Endodermal cell (in vitro differentiated cells): Measurements from ENCODE around the gene LCN6. TPM values are rescaled to one million over a fixed set of nuclear protein-coding genes. Genes with fewer than 3 reads are reported as not detected.

Source experiments
- DNase-seq: peaks from one replicate; pipeline ENCODE4 v3.0.0-alpha.2; 2017
- H3K27ac ChIP-seq: 2 replicates; pipeline ENCODE4 v1.5.1; 2013; ENCODE audit warnings: mild to moderate bottlenecking, low read depth, low read length, moderate library complexity
- H3K27me3 ChIP-seq: 2 replicates; pipeline ENCODE4 v1.6.1; 2013; ENCODE audit warnings: mild to moderate bottlenecking, low read length, moderate library complexity; ENCODE audit not compliant: insufficient read depth, control insufficient read depth, poor library complexity, severe bottlenecking
- H3K36me3 ChIP-seq: 2 replicates; pipeline ENCODE4 v1.7.0; 2013; ENCODE audit warnings: mild to moderate bottlenecking, low read length, moderate library complexity; ENCODE audit not compliant: control insufficient read depth, insufficient read depth
- H3K4me1 ChIP-seq: one replicate; pipeline ENCODE4 v1.7.0; 2013; ENCODE audit warnings: low read length; ENCODE audit not compliant: control insufficient read depth, insufficient read depth
- H3K4me3 ChIP-seq: 2 replicates; pipeline ENCODE4 v1.5.1; 2013; ENCODE audit warnings: mild to moderate bottlenecking, low read length, moderate library complexity
- H3K9ac ChIP-seq: 2 replicates; pipeline ENCODE4 v1.6.1; 2013; ENCODE audit warnings: mild to moderate bottlenecking, low read length, moderate library complexity; ENCODE audit not compliant: poor library complexity, severe bottlenecking; ENCODE audit errors: extremely low read depth
- H3K9me3 ChIP-seq: 2 replicates; pipeline ENCODE4 v1.6.1; 2013; ENCODE audit warnings: mild to moderate bottlenecking, low read length, moderate library complexity; ENCODE audit not compliant: control insufficient read depth
- H3K27ac Mint-ChIP-seq: 2 replicates; pipeline ENCODE4 v1.8.0; 2020; ENCODE audit warnings: mixed read lengths
- H3K27me3 Mint-ChIP-seq: 2 replicates; pipeline ENCODE4 v1.8.0; 2021; ENCODE audit warnings: mild to moderate bottlenecking, mixed read lengths; ENCODE audit not compliant: insufficient read depth
- H3K36me3 Mint-ChIP-seq: 2 replicates; pipeline ENCODE4 v1.8.0; 2020; ENCODE audit warnings: low read depth, mixed read lengths
- H3K4me1 Mint-ChIP-seq: 2 replicates; pipeline ENCODE4 v1.8.0; 2020; ENCODE audit warnings: mixed read lengths
- H3K4me3 Mint-ChIP-seq: 2 replicates; pipeline ENCODE4 v1.8.0; 2020; ENCODE audit warnings: mild to moderate bottlenecking, moderate library complexity, mixed read lengths
- H3K9me3 Mint-ChIP-seq: 2 replicates; pipeline ENCODE4 v1.8.0; 2020; ENCODE audit warnings: mild to moderate bottlenecking, mixed read lengths
- CTCF ChIP-seq: fragments of 200-600 bp; sonication (generic); conservative IDR thresholded peaks from 2 replicates; pipeline ENCODE4 v1.5.0; 2021; ENCODE audit warnings: antibody characterized with exemption, mild to moderate bottlenecking
- whole genome bisulfite sequencing, 2 experiments: methylation state at CpG; one replicate each; pipeline versions ENCODE4 v1.1.5 to v1.1.7; 2013; ENCODE audit warnings: missing lambda C conversion rate in 2 of 2, mixed read lengths in 1 of 2; ENCODE audit not compliant: insufficient coverage in 1 of 2, insufficient read length in 1 of 2; 5-methylcytosine and 5-hydroxymethylcytosine counted together
- total RNA-seq, 2 donors: library from RNA; stranded (reverse); fragmentation: NEBNext Ultra II Directional in 1 of 2; extraction: Animal tissue kit (Norgen Biotek cat#: 25700) in 1 of 2; gene quantifications; 2 replicates in 1 of 2; 3 replicates in 1 of 2; pipeline ENCODE4 v1.2.1, GENCODE V29; 2021

The LCN6 gene
- total RNA-seq, 2 donors from 2014 or later = not detected

GRCh38 chr9:136765041-136765440 is 16.7 kb upstream of the LCN6 start:
- no peaks in the 10 kb centered on the region for H3K9me3 ChIP-seq
- Mint-ChIP-seq H3K27me3 (peaks cover 9% of the 10 kb centered on the region), H3K9me3 (peaks cover 7% of the 10 kb centered on the region), H3K4me1 (no peaks in the 10 kb centered on the region), H3K27ac (no peak overlapping the region), H3K4me3 (no peak overlapping the region), H3K36me3 (no peaks in the 10 kb centered on the region)
- H3K27me3 ChIP-seq = no peaks in the 10 kb centered on the region
- TF ChIP-seq CTCF = no peak
- H3K9ac ChIP-seq = no peak overlapping the region
- no peak for DNase-seq
- H3K36me3 ChIP-seq = no peaks in the 10 kb centered on the region
- H3K4me3 ChIP-seq = no peak overlapping the region
- no peaks in the 10 kb centered on the region for H3K4me1 ChIP-seq
- 94 to 95% methylated on average over 9 to 14 of the region's 14 CpGs for WGBS, 2 experiments
- H3K27ac ChIP-seq = no peak overlapping the region

GRCh38 chr9:136764301-136764891 is 16.1 kb upstream of the LCN6 start, which contains the start of gene LCN15:
Gene LCN15, minus strand, starts transcription at chr9:136764518. Its CDS starts 30 bp downstream, at chr9:136764488.
- Histone ChIP-seq H3K9me3 (no peaks in the 10 kb centered on the region), H3K27me3 (no peaks in the 10 kb centered on the region), H3K27ac (no peak within 1 kb of the TSS), H3K9ac (no peak within 1 kb of the TSS), H3K36me3 (no peaks in the 10 kb centered on the region), H3K4me1 (no peaks in the 10 kb centered on the region), H3K4me3 (no peak within 1 kb of the TSS)
- no peak for DNase-seq
- Mint-ChIP-seq H3K27me3 (peaks cover 9% of the 10 kb centered on the region), H3K4me1 (no peaks in the 10 kb centered on the region), H3K4me3 (no peak within 1 kb of the TSS), H3K27ac (no peak within 1 kb of the TSS), H3K36me3 (no peaks in the 10 kb centered on the region), H3K9me3 (peaks cover 7% of the 10 kb centered on the region)
- WGBS, 2 experiments = 92 to 95% methylated on average over 9 to 14 of the region's 14 CpGs
- TF ChIP-seq CTCF = no peak

- Histone ChIP-seq H3K27ac (no peak overlapping the region), H3K36me3 (no peaks in the 10 kb centered on the region), H3K4me3 (no peak overlapping the region), H3K4me1 (no peaks in the 10 kb centered on the region), H3K27me3 (no peaks in the 10 kb centered on the region), H3K9ac (no peak overlapping the region), H3K9me3 (no peaks in the 10 kb centered on the region)
- no peak for TF ChIP-seq CTCF
- no peak for DNase-seq
- WGBS, 2 experiments = 83 to 93% methylated on average over 6 to 14 of the region's 14 CpGs
- Mint-ChIP-seq H3K27me3 (peaks cover 9% of the 10 kb centered on the region), H3K4me1 (no peaks in the 10 kb centered on the region), H3K4me3 (no peak overlapping the region), H3K36me3 (no peaks in the 10 kb centered on the region), H3K9me3 (peaks cover 7% of the 10 kb centered on the region), H3K27ac (no peak overlapping the region)
Observed at GRCh38 chr9:136763649-136764035, 15.3 kb upstream of the LCN6 start.
